ENCODE results near the gene SERPINB3.
"Not testable (repeated sequence)": the region's sequence is repeated elsewhere in the genome, so short reads cannot be mapped to it uniquely, and the experiment has no call there.

Gene SERPINB3

GRCh38 chr18:63646936-63647335 is 14.8 kb downstream of the SERPINB3 start:
- DNase-seq (ENCODE audit: low spot score), result no peak

DNA sequence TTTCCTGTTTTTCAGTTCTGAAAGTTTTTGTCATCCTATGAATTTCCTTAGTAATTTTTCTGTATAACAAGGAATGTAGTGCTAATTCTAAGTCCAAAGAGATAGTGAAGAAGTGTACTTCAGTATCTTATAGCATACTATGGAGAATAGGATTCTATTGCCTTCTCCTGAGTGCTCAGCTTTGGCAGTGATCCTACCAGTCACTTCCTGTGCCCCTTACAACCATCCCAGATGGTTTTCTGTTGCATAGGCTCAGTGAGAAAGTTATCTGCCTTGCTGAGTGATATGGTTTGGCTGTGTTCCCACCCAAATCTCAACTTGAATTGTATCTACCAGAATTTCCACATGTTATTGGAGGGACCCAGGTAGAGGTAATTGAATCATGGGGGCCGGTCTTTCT is 17.0 kb downstream of the SERPINB3 start:
- DNase-seq (ENCODE audit: low spot score), result not testable (repeated sequence)

GRCh38 chr18:63644142-63644541 is 17.6 kb downstream of the SERPINB3 start, which contains the start of gene SERPINB4:
SERPINB4 (minus strand) TSS chr18:63644256; CDS start chr18:63643577, 679 bp downstream.
- not testable (repeated sequence) for DNase-seq (ENCODE audit: low spot score)

DNA sequence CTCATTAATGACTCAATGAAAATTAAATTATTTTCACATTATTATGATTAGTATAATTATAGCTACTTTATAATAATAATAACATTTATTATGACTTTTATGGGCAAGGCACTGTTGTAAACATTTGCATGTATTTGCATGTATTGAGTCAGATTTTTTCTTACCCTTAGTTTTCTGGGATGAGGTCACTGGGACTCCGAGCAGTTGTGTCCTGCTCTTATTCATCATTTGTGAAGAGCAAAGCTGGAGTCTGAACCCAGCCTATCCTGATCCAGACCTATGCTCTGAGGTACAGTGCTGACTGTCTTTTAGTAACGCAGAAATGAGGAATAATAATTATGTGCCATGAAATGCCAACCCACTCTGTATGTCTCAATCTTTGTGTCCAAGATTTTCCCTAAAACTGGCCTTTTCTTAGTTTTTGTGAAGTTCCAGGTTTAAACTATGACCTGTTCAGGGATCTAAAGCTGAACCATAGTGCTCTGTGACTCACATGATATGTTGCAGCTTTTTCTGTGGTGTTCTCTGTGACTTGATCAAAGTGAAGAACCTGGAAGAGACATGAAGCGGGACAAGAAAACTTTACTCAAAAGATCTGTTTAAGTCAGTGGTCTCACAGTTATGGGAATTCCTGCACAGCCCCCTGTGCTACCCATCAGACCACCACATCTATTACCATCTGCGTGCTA is 18.9 kb downstream of the SERPINB3 start:
- not testable (repeated sequence) for DNase-seq (ENCODE audit: low spot score)

DNA sequence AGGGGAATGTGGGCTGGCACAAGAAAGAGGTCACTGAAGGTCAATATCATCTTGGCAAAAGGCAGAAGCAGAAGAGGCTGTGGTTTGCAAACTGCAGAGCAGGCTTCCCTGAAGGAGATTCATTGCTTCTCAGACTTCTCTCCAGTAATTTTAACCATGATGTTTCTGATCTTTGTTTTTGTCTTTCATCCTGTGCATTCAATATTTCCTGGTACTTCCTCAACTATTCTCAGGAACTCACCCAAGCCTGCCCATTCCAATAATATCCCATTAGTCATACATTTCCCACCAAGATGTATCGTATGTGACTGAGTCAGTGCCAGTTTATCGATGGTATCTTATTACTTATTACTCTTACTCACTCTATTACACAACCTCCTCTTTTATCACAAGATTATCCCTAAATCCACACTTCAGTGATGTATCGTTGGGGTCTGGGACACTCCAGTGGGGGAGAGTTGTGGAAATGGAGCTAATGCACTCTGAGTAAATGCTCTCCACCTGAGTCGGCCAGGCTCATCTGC is 20.5 kb downstream of the SERPINB3 start:
- not testable (repeated sequence) for DNase-seq (ENCODE audit: low spot score)

DNA sequence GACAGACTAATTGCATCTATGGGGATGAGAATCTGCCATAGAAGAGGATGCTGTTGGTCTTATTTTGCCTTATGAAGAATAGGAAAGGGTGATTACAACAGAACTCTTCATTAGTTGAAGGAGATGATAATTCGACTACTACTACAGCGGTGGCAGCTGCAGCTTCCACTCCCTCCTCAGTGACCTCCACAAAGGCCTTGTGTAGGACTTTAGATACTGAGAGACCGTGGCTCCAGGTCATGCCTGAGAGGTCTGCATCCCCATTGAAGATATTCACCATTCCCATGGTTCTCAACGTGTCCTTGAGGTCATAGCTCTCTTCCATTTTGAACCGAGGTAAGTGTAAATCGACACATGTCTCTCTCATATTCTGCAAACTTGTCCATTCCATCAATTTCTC is 24.0 kb downstream of the SERPINB3 start:
- DNase-seq (ENCODE audit: low spot score), result no peak

DNA sequence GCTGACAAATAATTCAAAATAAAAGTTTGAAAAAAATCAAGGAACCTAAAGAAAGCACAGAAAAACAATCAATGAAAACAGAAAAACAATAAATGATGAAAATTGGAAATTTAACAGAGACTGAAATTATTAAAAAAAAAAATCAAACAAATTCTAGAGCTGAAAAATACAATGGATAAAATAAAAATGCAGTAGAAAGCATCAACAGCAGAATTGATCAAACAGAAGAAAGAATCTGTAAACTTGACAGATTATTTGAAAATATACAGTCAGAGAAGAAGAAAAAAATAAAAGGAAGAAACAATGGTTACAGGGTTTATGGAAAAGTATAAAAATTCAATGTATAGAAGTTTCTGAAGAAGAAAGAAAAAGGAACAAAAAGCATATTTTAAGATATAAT is 33.9 kb downstream of the SERPINB3 start:
- no peak for DNase-seq (ENCODE audit: low spot score)

- no peak for DNase-seq (ENCODE audit: low spot score)
Observed at GRCh38 chr18:63626431-63626830, 35.3 kb downstream of the SERPINB3 start.

DNA sequence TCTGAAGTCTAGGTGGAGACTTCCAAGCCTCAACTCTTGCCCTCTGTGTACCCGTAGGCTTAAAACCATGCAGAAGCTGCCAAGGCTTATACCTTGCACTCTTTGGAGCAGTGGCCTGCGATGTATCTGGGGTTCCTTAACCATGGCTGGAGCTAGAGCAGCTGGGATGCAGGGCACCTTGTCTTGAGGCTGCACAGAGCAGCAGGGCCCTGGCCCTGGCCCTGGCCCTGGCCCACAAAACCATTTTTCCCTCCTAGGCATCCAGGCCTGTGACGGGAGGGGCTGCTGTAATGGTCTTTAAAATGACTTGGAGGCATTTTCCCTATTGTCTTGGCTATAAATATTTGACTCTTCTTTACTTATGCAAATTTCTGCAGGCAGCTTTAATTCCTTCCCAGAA is 36.8 kb downstream of the SERPINB3 start:
- DNase-seq (ENCODE audit: low spot score), result no peak

DNA sequence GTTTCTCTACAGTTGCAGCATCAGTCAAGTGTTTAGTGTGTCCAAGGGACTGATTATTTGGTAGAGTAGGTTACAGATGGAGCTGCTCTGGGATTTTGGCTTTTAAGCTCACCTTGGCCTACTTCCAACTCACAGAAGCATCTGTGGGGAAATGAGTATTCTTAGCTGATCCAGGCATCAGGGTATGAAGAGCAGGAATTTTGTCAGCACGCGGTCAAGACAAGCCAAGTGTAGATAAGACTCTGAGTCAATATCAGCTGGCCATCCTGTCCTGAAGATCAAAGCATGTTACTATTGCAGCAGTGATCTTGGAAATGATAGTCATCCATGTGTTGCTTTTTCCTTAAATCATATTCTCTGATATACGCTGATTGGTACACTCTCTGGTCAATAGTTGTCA is 42.0 kb downstream of the SERPINB3 start:
- DNase-seq (ENCODE audit: low spot score), result no peak

GRCh38 chr18:63617915-63618234 is 43.8 kb downstream of the SERPINB3 start:
- DNase-seq (ENCODE audit: low spot score), result no peak

DNA sequence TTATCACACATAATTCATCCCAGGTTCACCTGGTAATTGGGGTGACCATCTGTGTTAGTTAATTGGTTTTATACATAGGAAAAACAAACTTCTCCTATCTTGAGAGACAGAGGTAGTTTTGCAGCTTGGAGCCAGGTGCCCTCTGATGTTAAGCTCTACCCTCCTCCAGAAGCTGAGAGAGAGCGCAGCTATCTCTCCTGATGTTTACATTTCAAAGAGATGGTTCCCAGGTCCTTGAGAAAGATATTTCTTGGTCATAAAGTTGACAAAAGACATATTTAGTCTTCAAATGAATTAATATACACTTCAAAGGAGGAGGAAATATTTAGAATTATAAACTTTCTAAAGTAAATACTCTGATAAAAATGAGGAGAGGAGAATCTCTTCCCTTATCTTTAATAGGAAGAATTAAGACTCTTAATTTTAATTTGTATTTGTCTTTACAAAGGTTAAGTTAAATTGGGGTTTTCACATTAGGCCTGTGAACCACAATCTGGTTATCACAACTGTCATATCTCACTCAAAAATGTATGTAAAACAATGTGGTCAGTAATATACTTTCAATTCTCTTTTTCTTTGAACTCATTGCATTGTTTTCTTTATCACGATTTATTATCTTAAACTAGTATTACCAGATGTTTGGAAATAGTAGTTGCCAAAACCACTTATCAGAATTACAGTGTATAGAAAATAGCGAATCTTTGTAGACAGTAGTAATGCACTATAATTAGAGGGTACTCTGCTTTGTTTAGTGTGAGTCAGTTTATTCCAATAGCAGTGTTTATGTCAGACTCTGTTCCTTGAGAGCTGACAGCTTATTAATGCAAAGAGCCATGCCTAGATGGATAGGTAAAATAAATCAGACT is 44.4 kb downstream of the SERPINB3 start:
- no peak for DNase-seq (ENCODE audit: low spot score)

GRCh38 chr18:63613420-63613819 is 48.3 kb downstream of the SERPINB3 start:
- no peak for DNase-seq (ENCODE audit: low spot score)

DNA sequence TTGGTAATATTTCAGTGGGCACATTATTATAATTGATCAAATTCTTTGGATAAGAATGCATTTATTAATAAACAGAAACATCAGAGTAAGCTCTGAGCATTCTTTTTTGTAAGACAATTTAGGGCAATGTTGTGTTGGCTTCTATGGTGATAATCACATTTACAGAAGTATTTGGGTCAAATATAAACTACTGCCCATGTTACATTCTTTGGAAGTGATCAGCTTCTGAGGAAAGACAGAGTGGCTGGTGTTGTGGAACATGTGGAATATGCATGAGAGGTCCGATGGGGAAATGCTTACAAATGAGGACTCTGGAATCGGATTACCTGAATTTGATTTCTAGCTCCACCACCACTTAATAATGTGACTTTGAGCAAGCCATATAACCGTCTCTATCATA is 55.2 kb downstream of the SERPINB3 start:
- no peak for DNase-seq (ENCODE audit: low spot score)

All from hematopoietic multipotent progenitor cell treated with erythropoietin and hydrocortisone succinate and interleukin-3 and kit ligand, for 15 days (in vitro differentiated cells).